Keratinocyte (primary cell): ENCODE results near the gene MYOZ2. TPM values are rescaled to one million over a fixed set of nuclear protein-coding genes. Genes with fewer than 3 reads are reported as not detected.

Source experiments
- DNase-seq: peaks from one replicate; pipeline ENCODE4 v3.0.0-alpha.2; 2011; ENCODE audit warnings: low read depth, missing footprints, low spot score
- FAIRE-seq: peaks from 2 replicates; lab custom pipeline; 2011; peaks lifted over from hg19 to GRCh38; lab: Jason Lieb, UNC
- H2AFZ ChIP-seq: 2 replicates; pipeline ENCODE4 v1.6.0; 2012; ENCODE audit warnings: low read length, control low read depth, inconsistent platforms; ENCODE audit not compliant: control insufficient read depth
- H3K27ac ChIP-seq: 2 replicates; pipeline ENCODE4 v1.5.1; 2011; ENCODE audit warnings: low read length; ENCODE audit not compliant: control insufficient read depth, insufficient read depth
- H3K27me3 ChIP-seq: 3 replicates; pipeline ENCODE4 v1.6.0; 2011; ENCODE audit warnings: low read length; ENCODE audit not compliant: control insufficient read depth, insufficient read depth; ENCODE audit errors: extremely low read depth
- H3K36me3 ChIP-seq, 2 experiments: 2 replicates in 1 of 2; 3 replicates in 1 of 2; pipeline ENCODE4 v1.5.1; 2011; ENCODE audit warnings: low read length in 2 of 2, mild to moderate bottlenecking in 1 of 2; ENCODE audit not compliant: control insufficient read depth in 2 of 2, insufficient read depth in 2 of 2; ENCODE audit errors: extremely low read depth in 1 of 2
- H3K4me1 ChIP-seq: 3 replicates; pipeline ENCODE4 v1.5.1; 2011; ENCODE audit warnings: low read length; ENCODE audit not compliant: control insufficient read depth, insufficient read depth; ENCODE audit errors: extremely low read depth
- H3K4me2 ChIP-seq: 3 replicates; pipeline ENCODE4 v1.6.0; 2011; ENCODE audit warnings: low read depth, low read length; ENCODE audit not compliant: control insufficient read depth, insufficient read depth; ENCODE audit errors: extremely low read depth
- H3K4me3 ChIP-seq, 3 experiments: fragments of 200-600 bp in 1 of 3; sonication (generic) in 1 of 3; 2 replicates in 2 of 3; 3 replicates in 1 of 3; pipeline ENCODE4 v1.5.1; 2011 to 2016; ENCODE audit warnings: low read length in 3 of 3, mild to moderate bottlenecking in 3 of 3, control low read depth in 2 of 3, inconsistent platforms in 1 of 3, low read depth in 1 of 3, mixed read lengths in 1 of 3, mixed run types in 1 of 3, moderate library complexity in 1 of 3; ENCODE audit not compliant: control insufficient read depth in 2 of 3, insufficient read depth in 2 of 3; ENCODE audit errors: extremely low read depth in 1 of 3
- H3K79me2 ChIP-seq: 2 replicates; pipeline ENCODE4 v1.6.0; 2012; ENCODE audit warnings: low read length; ENCODE audit not compliant: control insufficient read depth, insufficient read depth
- H3K9ac ChIP-seq: 3 replicates; pipeline ENCODE4 v1.6.0; 2011; ENCODE audit warnings: low read length; ENCODE audit not compliant: control insufficient read depth, insufficient read depth; ENCODE audit errors: extremely low read depth
- H3K9me1 ChIP-seq: 3 replicates; pipeline ENCODE4 v1.6.0; 2011; ENCODE audit warnings: low read length; ENCODE audit not compliant: control insufficient read depth, insufficient read depth; ENCODE audit errors: extremely low read depth
- H3K9me3 ChIP-seq: 2 replicates; pipeline ENCODE4 v1.5.1; 2012; ENCODE audit warnings: low read depth, low read length; ENCODE audit not compliant: control insufficient read depth
- H4K20me1 ChIP-seq: 3 replicates; pipeline ENCODE4 v1.6.0; 2011; ENCODE audit warnings: low read length; ENCODE audit not compliant: control insufficient read depth, insufficient read depth; ENCODE audit errors: extremely low read depth
- EZH2 ChIP-seq: IDR thresholded peaks from one replicate; pipeline ENCODE4 v1.6.1; 2012; ENCODE audit warnings: inconsistent platforms, mild to moderate bottlenecking, low read length, moderate library complexity
- dilution Hi-C: fragments of 300-500 bp; cut with MboI; formaldehyde crosslinking; loops from one replicate; pipeline ENCODE4 v1.7.0; 2020; ENCODE audit warnings: low sequenced_read_pairs; ENCODE audit not compliant: extremely low pct_ligation_motif_present
- polyA plus RNA-seq, 5 experiments: library from polyadenylated mRNA; depleted of rRNA in 3 of 5; stranded (reverse) in 3 of 5; stranded (forward) in 1 of 5; unstranded in 1 of 5; fragments of >200 nt; gene quantifications; 1 replicate in 1 of 5; 2 replicates in 3 of 5; 3 replicates in 1 of 5; pipeline versions ENCODE4 v1.2.1 to v1.2.3, GENCODE V29; 2011 to 2012; ENCODE audit warnings: missing spikeins in 2 of 5, low read depth in 1 of 5, low replicate concordance in 1 of 5
- TF ChIP-seq, protein P1 (sequence below), 3 experiments: IDR thresholded peaks in 1 of 3; conservative IDR thresholded peaks in 1 of 3; optimal IDR thresholded peaks in 1 of 3; 2 replicates in 2 of 3; 3 replicates in 1 of 3; pipeline versions ENCODE3 to v1.5.1; 2011; ENCODE audit warnings: low read length in 3 of 3, mild to moderate bottlenecking in 3 of 3, moderate library complexity in 2 of 3, control low read depth in 1 of 3, inconsistent platforms in 1 of 3; ENCODE audit not compliant: insufficient read depth in 2 of 3; ENCODE audit errors: extremely low read depth in 1 of 3

The MYOZ2 gene
- polyA plus RNA-seq, 1 donor (not counting 4 experiments of a cell fraction or from before 2014, with no cell fraction given) = not detected

- dilution Hi-C loops = loop anchor here (25.0 kb wide), 1 partner anchor 240 kb away; no protein-coding TSS in a partner anchor
- FAIRE-seq = no peak
- Histone ChIP-seq H3K27me3 (no peaks in the 10 kb centered on the region), H3K9me3 (no peaks in the 10 kb centered on the region), H3K79me2 (peaks cover 58% of the 10 kb centered on the region), H2AFZ (no peak overlapping the region), H3K4me2 (no peak overlapping the region), H3K9ac (no peak overlapping the region), H3K9me1 (no peaks in the 10 kb centered on the region), H3K36me3 (peaks cover 0 to 6% of the 10 kb centered on the region in 2 experiments), H3K27ac (no peak overlapping the region), H3K4me3 (no peak overlapping the region), H4K20me1 (no peaks in the 10 kb centered on the region), H3K4me1 (peaks cover 2% of the 10 kb centered on the region)
- DNase-seq = no peak
- TF ChIP-seq EZH2 = no peak
- TF ChIP-seq, protein P1, sequence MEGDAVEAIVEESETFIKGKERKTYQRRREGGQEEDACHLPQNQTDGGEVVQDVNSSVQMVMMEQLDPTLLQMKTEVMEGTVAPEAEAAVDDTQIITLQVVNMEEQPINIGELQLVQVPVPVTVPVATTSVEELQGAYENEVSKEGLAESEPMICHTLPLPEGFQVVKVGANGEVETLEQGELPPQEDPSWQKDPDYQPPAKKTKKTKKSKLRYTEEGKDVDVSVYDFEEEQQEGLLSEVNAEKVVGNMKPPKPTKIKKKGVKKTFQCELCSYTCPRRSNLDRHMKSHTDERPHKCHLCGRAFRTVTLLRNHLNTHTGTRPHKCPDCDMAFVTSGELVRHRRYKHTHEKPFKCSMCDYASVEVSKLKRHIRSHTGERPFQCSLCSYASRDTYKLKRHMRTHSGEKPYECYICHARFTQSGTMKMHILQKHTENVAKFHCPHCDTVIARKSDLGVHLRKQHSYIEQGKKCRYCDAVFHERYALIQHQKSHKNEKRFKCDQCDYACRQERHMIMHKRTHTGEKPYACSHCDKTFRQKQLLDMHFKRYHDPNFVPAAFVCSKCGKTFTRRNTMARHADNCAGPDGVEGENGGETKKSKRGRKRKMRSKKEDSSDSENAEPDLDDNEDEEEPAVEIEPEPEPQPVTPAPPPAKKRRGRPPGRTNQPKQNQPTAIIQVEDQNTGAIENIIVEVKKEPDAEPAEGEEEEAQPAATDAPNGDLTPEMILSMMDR (optimal IDR thresholded peaks at IDR 0.05 in 1 of 3, IDR thresholded peaks at IDR 0.05 in 1 of 3, conservative IDR thresholded peaks at IDR 0.05 in 1 of 3; ENCODE audit: extremely low read depth in 1 of 3, insufficient read depth in 2 of 3, low read length in 3 of 3) = no peak
These were observed 92.1 kb downstream of the MYOZ2 start for GRCh38 chr4:119227690-119228089.

DNA sequence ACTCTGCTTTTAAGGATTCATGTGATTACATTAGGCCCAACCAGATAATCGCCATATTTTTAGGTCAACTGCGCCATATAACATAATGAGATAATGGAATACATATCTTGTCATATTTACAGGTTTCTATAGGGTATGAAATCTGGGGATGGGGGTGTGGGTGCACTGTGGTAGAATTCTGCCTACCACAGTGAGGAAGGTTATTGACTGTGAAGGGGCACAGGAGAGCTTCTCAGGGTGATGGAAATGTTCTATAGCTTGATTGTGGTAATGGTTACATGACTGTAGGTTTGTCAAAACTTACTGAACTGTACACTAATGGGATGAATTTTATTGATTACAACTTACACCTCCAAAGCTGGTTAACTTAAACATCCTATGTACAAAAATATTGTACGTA lies 92.8 kb downstream of the MYOZ2 start:
- no peak for FAIRE-seq
- H3K36me3 ChIP-seq = peaks cover 0 to 5% of the 10 kb centered on the region in 2 experiments

More for the DNA sequence above, 92.8 kb downstream of the MYOZ2 start:
- Histone ChIP-seq H3K27me3 (no peaks in the 10 kb centered on the region), H3K9me3 (no peaks in the 10 kb centered on the region), H3K27ac (no peak overlapping the region), H4K20me1 (no peaks in the 10 kb centered on the region), H3K4me1 (peaks cover 2% of the 10 kb centered on the region), H2AFZ (no peak overlapping the region), H3K9ac (no peak overlapping the region), H3K4me3 (no peak overlapping the region), H3K9me1 (no peaks in the 10 kb centered on the region), H3K4me2 (no peak overlapping the region), H3K79me2 (peaks cover 59% of the 10 kb centered on the region)
- dilution Hi-C loops = loop anchor here (25.0 kb wide), 1 partner anchor 241 kb away; no protein-coding TSS in a partner anchor
- TF ChIP-seq, protein P1 (optimal IDR thresholded peaks at IDR 0.05 in 1 of 3, IDR thresholded peaks at IDR 0.05 in 1 of 3, conservative IDR thresholded peaks at IDR 0.05 in 1 of 3; ENCODE audit: extremely low read depth in 1 of 3, insufficient read depth in 2 of 3, low read length in 3 of 3) = no peak
- TF ChIP-seq EZH2 = no peak
- DNase-seq = no peak
